HepG2 (cell line): Measurements from ENCODE around the gene ARFGEF2.

Experiments
- GABPB1 ChIP-seq: IDR thresholded peaks from 2 replicates; pipeline ENCODE4 v1.6.1; 2016; ENCODE audit warnings: mild to moderate bottlenecking, missing genetic modification reagents, moderate library complexity, missing compliant biosample characterization
- JUN ChIP-seq: sonication (generic); formaldehyde crosslinking; IDR thresholded peaks from 2 replicates; pipeline ENCODE4 v1.4.0; 2020; ENCODE audit warnings: mild to moderate bottlenecking, missing genetic modification reagents
- U2AF2 ChIP-seq: fragments of 200-400 bp; formaldehyde crosslinking; IDR thresholded peaks from 2 replicates; pipeline ENCODE4 v1.6.1; 2017; ENCODE audit warnings: low read depth, mild to moderate bottlenecking, low read length
- YY1 ChIP-seq: IDR thresholded peaks from 2 replicates; pipeline ENCODE4 v1.6.1; 2011; ENCODE audit warnings: low read length, low read depth, moderate library complexity, mild to moderate bottlenecking; ENCODE audit not compliant: insufficient read depth, insufficient replicate concordance
- ZFP36 ChIP-seq: fragments of 150-350 bp; IDR thresholded peaks from 2 replicates; pipeline ENCODE4 v1.6.1; 2018; ENCODE audit warnings: borderline replicate concordance, low read length, low read depth; ENCODE audit not compliant: partially characterized antibody
- ZNF773 ChIP-seq: sonication (generic); formaldehyde crosslinking; IDR thresholded peaks from 2 replicates; pipeline ENCODE4 v1.4.0; 2020; ENCODE audit warnings: missing genetic modification reagents, borderline replicate concordance

- TF ChIP-seq ZNF773 (CRISPR knock-in tag): no peak
- TF ChIP-seq ZFP36: no peak
- no peak for TF ChIP-seq GABPB1 (CRISPR knock-in tag)
- TF ChIP-seq JUN (CRISPR knock-in tag): no peak
- TF ChIP-seq YY1: no peak
- no peak for TF ChIP-seq U2AF2
Observed at GRCh38 chr20:49032455-49032854, 110.9 kb downstream of the ARFGEF2 start.
